Measurements from ENCODE around the gene WDFY2. TPM values are rescaled to one million over a fixed set of nuclear protein-coding genes. Genes with fewer than 3 reads are reported as not detected.

Gene WDFY2
- total RNA-seq, 1 donor from 2014 or later, result 20.8 TPM

DNA sequence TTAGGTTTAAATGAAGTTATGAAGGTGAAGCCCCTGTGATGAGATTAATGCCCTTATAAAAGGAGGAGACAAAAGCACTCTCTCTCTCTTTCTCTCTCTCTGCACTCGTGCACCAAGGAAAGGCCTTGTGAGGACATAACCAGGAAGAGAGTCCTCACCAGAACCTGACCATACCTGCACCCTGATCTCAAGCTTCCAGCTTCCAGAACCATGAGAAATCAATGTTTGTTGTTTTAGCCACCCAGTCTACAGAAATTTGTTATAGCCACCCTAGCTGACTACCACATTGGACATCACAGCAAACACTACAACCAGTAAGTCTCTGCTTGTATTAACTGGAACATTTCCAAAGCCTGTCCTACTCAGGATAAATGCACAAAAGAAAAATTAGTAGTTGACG is 34.7 kb upstream of the WDFY2 start:
- no peak for DNase-seq
- Mint-ChIP-seq H3K36me3 (ENCODE audit: low read depth) (no peaks in the 10 kb centered on the region), H3K4me1 (peaks cover 9% of the 10 kb centered on the region), H3K9me3 (no peaks in the 10 kb centered on the region), H3K27me3 (no peaks in the 10 kb centered on the region), H3K4me3 (no peak overlapping the region), H3K27ac (no peak overlapping the region)
- TF ChIP-seq, protein P1, sequence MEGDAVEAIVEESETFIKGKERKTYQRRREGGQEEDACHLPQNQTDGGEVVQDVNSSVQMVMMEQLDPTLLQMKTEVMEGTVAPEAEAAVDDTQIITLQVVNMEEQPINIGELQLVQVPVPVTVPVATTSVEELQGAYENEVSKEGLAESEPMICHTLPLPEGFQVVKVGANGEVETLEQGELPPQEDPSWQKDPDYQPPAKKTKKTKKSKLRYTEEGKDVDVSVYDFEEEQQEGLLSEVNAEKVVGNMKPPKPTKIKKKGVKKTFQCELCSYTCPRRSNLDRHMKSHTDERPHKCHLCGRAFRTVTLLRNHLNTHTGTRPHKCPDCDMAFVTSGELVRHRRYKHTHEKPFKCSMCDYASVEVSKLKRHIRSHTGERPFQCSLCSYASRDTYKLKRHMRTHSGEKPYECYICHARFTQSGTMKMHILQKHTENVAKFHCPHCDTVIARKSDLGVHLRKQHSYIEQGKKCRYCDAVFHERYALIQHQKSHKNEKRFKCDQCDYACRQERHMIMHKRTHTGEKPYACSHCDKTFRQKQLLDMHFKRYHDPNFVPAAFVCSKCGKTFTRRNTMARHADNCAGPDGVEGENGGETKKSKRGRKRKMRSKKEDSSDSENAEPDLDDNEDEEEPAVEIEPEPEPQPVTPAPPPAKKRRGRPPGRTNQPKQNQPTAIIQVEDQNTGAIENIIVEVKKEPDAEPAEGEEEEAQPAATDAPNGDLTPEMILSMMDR (IDR thresholded peaks at IDR 0.05), result no peak
- ChIA-PET POLR2A (no interaction called here), CTCF (no interaction called here)
- ATAC-seq (ENCODE audit: low read depth), result no peak
- intact Hi-C loops (cut with micrococcal nuclease), result no loop called here

DNA sequence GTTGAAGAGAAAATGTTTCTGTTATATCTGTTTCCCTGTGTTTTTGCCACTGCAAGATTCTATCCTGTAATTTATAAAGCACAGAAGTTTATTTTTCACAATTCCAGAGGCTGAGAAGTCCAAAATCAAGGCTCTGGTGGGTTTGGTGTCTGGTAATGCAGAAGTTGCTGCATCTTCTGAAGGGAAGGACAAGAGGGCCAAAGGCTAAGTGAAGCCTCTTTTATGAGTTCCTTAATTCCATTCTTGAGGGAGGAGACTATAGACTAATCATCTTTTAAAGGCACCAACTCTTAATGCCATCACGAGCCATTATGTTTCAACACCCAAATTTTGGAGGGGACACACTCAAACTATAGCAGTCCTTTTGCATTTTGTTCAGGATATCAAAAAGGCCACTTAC is 34.1 kb upstream of the WDFY2 start:
- H3K4me1 Mint-ChIP-seq, result peaks cover 9% of the 10 kb centered on the region
- H3K27me3 Mint-ChIP-seq, result no peaks in the 10 kb centered on the region
- H3K27ac Mint-ChIP-seq, result no peak overlapping the region
- ChIA-PET CTCF (no interaction called here), POLR2A (no interaction called here)
- TF ChIP-seq, protein P1 (IDR thresholded peaks at IDR 0.05), result no peak
- ATAC-seq (ENCODE audit: low read depth) (no peak), DNase-seq (no peak)
- intact Hi-C loops (cut with micrococcal nuclease), result no loop called here
- no peak overlapping the region for H3K4me3 Mint-ChIP-seq
- no peaks in the 10 kb centered on the region for H3K9me3 Mint-ChIP-seq
- H3K36me3 Mint-ChIP-seq (ENCODE audit: low read depth), result no peaks in the 10 kb centered on the region

DNA sequence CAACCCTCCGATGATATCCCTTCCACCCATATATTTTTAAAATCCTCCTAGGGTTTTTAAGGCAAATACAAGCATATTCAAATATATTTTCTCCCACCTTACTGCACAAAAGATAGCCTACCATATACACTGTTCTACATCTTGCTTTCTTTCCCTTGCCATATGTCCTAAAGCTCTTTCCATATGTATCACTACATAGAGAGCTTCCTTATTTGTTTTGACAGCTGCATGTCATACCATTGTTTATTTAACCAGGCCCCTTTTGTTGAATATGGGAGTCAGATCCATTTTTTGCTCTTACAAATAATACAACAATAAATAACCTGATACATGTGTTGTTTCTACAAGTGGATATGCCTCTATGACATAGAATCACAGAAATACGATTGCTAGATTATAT is 32.8 kb upstream of the WDFY2 start:
- POLR2A ChIA-PET, result no interaction called here
- intact Hi-C loops (cut with micrococcal nuclease), result no loop called here
- H3K27ac Mint-ChIP-seq, result no peak overlapping the region

DNA sequence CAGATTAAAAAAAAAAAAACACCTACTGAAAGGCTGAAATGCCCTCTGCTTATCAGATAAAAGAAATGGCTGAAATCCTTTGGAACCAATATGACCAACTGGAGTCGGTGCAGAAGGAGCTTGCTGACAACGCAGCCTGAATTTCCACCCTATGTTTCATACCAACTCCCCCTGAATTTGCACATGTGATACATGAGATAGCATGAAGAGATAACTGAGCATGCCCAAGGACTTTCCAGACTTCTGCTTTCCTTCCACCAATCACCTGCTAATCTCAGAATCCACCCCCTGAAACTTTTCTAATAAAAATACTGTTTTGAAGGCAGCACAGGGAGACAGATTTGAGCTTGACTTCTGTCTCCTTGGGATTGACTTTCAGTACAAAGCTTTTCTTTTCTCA is 32.2 kb upstream of the WDFY2 start:
- TF ChIP-seq, protein P1 (IDR thresholded peaks at IDR 0.05), result no peak
- H3K27ac Mint-ChIP-seq, result no peak overlapping the region
- CTCF ChIA-PET, result no interaction called here
- POLR2A ChIA-PET, result interaction anchor here (0.7 to 1.8 kb wide), 3 partner anchors 98 to 128 kb away, joined by 3 to 8 read pairs (median 3); partner anchors contain the start of gene INTS6
- no peaks in the 10 kb centered on the region for H3K9me3 Mint-ChIP-seq
- H3K4me1 Mint-ChIP-seq, result peaks cover 9% of the 10 kb centered on the region
- ATAC-seq (ENCODE audit: low read depth) (peak; percentile 52), DNase-seq (no peak)
- intact Hi-C loops (cut with micrococcal nuclease), result no loop called here
- no peaks in the 10 kb centered on the region for H3K27me3 Mint-ChIP-seq
- H3K36me3 Mint-ChIP-seq (ENCODE audit: low read depth), result no peaks in the 10 kb centered on the region
- H3K4me3 Mint-ChIP-seq, result no peak overlapping the region

More for the DNA sequence above, 32.8 kb upstream of the WDFY2 start:
- no peaks in the 10 kb centered on the region for H3K9me3 Mint-ChIP-seq
- H3K36me3 Mint-ChIP-seq (ENCODE audit: low read depth), result no peaks in the 10 kb centered on the region
- no peak overlapping the region for H3K4me3 Mint-ChIP-seq
- TF ChIP-seq, protein P1 (IDR thresholded peaks at IDR 0.05), result no peak
- ATAC-seq (ENCODE audit: low read depth) (no peak), DNase-seq (no peak)
- H3K27me3 Mint-ChIP-seq, result no peaks in the 10 kb centered on the region
- CTCF ChIA-PET, result no interaction called here
- peaks cover 9% of the 10 kb centered on the region for H3K4me1 Mint-ChIP-seq

DNA sequence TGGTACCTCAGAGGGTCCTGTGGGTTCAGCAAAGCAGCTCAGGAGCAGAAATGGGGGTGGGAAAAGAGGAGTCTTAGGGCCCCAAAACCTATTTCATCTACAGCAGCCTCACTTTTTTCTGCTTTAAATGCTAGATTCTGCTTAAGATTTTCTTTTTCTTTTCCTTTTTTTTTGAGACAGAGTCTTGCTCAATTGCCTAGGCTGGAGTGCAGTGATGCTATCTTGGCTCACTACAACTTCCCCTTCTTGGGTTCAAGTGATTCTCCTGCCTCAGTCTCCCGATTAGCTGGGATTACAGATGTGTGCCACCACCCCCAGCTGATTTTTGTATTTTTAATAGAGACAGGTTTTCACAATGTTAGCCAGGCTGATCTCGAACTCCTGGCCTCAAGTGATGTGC is 30.7 kb upstream of the WDFY2 start:
- intact Hi-C loops (cut with micrococcal nuclease), result no loop called here

More for the DNA sequence above, 30.7 kb upstream of the WDFY2 start:
- ChIA-PET CTCF (no interaction called here), POLR2A (interaction anchor here (1.8 kb wide), 1 partner anchor 101 kb away, joined by 8 read pairs; the partner anchor contains the start of gene INTS6)
- Mint-ChIP-seq H3K27me3 (no peaks in the 10 kb centered on the region), H3K4me3 (no peak overlapping the region), H3K9me3 (no peaks in the 10 kb centered on the region), H3K4me1 (peaks cover 9% of the 10 kb centered on the region), H3K36me3 (ENCODE audit: low read depth) (no peaks in the 10 kb centered on the region), H3K27ac (no peak overlapping the region)
- DNase-seq, result no peak
- TF ChIP-seq, protein P1 (IDR thresholded peaks at IDR 0.05), result no peak
- ATAC-seq (ENCODE audit: low read depth), result no peak

Measured in activated B cell treated with CpG ODN at 0.5 μM for 24 hours (primary cell).